ENCODE data around the gene CNGB1. TPM values are rescaled to one million over a fixed set of nuclear protein-coding genes. Genes with fewer than 3 reads are reported as not detected.

CNGB1 gene
- total RNA-seq, 1 donor from 2014 or later, result under 0.01 TPM

DNA sequence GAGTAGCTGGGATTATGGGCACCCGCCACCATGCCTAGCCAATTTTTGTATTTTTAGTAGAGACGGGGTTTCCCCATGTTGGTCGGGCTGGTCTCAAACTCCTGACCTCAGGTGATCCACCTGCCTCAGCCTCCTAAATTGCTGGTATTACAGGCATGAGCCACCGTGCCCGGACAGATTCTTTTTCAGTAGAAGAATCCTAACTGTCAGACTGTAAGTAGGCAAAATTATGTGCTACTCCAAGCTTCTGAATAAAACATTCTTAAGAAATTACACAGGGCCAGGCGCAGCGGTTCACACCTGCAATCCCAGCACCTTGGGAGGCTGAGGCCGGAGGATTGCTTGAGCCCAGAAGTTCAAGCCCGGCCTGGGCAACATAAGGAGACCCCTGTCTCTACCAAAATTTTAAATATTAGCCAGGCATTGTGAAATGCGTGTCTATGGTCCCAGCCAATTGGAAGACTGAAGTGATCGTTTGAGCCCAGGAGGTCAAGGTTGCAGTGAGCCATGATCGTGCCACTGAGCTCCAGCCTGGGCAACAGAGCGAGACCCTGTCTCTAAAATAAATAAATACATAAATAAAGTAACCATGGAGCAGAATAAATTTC lies 101.9 kb downstream of the CNGB1 start:
- no peak for DNase-seq (ENCODE audit: low read depth)
- no peaks in the 10 kb centered on the region for H3K36me3 ChIP-seq (ENCODE audit: control insufficient read depth, insufficient read depth, low read length)
- no peak for TF ChIP-seq CTCF (IDR thresholded peaks at IDR 0.05; ENCODE audit: insufficient read depth, low read length, severe bottlenecking)
- H3K27me3 ChIP-seq (ENCODE audit: control insufficient read depth, insufficient read depth, low read length), result no peaks in the 10 kb centered on the region
- no peak for FAIRE-seq
- H3K4me3 ChIP-seq (ENCODE audit: low read depth, low read length), result no peak overlapping the region

DNA sequence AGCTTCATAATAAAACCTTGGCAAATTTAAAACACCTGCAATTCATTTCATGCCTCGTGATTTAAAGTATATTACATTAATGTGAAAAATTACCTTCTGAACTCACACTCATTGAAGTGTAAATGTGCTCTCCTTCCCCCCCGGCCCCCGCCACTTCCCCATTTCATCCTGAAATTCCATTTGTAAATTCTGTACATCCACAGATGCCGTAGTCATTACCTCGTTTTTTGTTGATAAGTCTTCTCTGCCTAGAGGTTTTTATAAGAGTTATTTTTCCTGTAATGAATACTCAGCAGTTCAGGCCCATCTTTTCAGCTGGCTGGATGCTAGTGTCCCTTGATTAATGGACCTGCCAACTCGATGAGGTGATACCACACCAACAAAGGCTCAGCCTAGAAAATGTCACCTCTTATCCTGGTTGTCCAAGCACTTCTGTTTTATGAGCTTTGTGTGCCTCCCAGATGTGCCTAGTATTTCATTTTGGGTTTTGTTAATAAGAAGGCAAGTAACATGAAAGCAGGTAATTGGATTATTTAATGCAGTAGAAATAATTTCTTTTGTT lies 103.8 kb downstream of the CNGB1 start:
- peak; percentile 20 for DNase-seq (ENCODE audit: low read depth)
- Histone ChIP-seq H3K27me3 (ENCODE audit: control insufficient read depth, insufficient read depth, low read length) (no peaks in the 10 kb centered on the region), H3K36me3 (ENCODE audit: control insufficient read depth, insufficient read depth, low read length) (no peaks in the 10 kb centered on the region), H3K4me3 (ENCODE audit: low read depth, low read length) (no peak overlapping the region)
- TF ChIP-seq CTCF (IDR thresholded peaks at IDR 0.05; ENCODE audit: insufficient read depth, low read length, severe bottlenecking), result no peak
- no peak for FAIRE-seq

DNA sequence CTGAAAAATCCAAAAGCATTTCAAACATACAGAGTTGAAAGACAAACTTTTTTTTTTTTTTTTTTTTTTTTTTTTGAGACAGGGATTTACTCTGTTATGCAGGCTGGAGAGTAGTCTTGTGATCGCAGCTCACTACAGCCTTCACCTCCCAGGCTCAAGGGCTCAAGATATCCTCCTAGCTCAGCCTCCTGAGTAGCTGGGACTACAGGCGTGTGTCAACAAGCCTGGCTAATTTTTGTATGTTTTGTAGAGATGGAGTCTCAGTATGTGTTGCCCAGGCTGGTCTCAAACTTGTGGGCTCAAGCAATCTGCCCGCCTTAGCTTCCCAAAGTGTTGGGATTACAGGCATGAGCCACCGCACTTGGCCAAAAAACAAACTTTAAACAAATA lies 104.4 kb downstream of the CNGB1 start:
- no peaks in the 10 kb centered on the region for H3K27me3 ChIP-seq (ENCODE audit: control insufficient read depth, insufficient read depth, low read length)
- no peak overlapping the region for H3K4me3 ChIP-seq (ENCODE audit: low read depth, low read length)
- no peaks in the 10 kb centered on the region for H3K36me3 ChIP-seq (ENCODE audit: control insufficient read depth, insufficient read depth, low read length)
- FAIRE-seq (no peak), DNase-seq (ENCODE audit: low read depth) (peak; percentile 79)
- no peak for TF ChIP-seq CTCF (IDR thresholded peaks at IDR 0.05; ENCODE audit: insufficient read depth, low read length, severe bottlenecking)

DNA sequence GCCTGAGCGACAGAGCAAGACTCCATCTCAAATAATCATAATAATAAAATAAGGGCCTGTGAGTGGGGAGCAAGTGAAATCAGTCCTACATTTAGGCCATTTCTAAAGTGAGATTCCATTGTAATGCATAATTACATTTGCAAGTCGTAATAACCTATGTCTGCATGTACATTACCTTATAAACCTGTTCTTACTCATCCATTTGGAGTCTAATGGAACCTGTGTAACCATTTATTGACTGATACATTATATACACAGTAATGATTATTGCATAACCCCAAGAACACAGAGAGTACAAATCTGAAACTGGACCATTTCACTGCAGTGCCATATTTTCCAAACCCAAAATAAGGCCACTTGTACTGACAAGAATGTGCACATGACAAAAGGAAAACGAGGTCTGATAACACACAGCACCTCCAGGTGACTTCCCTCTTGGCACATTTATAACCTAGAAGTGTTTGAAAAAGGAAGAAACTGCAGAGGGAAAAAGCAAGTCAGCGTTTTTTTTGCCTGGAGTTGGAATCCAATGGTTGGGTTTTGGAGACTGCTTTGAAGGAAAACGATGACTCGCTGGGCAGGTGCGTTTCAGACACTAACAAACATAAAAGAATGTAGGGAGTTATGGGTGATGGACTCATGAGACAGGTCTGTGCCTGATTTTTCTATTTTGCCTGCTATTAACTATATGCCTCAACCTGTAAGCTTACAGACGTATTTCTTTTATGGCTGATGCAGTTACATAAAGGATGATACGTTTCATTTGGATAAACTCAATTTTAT lies 105.0 kb downstream of the CNGB1 start:
- Histone ChIP-seq H3K4me3 (ENCODE audit: low read depth, low read length) (no peak overlapping the region), H3K27me3 (ENCODE audit: control insufficient read depth, insufficient read depth, low read length) (no peaks in the 10 kb centered on the region), H3K36me3 (ENCODE audit: control insufficient read depth, insufficient read depth, low read length) (no peaks in the 10 kb centered on the region)
- TF ChIP-seq CTCF (IDR thresholded peaks at IDR 0.05; ENCODE audit: insufficient read depth, low read length, severe bottlenecking), result no peak
- peak; percentile 97 for DNase-seq (ENCODE audit: low read depth)
- FAIRE-seq, result no peak

DNA sequence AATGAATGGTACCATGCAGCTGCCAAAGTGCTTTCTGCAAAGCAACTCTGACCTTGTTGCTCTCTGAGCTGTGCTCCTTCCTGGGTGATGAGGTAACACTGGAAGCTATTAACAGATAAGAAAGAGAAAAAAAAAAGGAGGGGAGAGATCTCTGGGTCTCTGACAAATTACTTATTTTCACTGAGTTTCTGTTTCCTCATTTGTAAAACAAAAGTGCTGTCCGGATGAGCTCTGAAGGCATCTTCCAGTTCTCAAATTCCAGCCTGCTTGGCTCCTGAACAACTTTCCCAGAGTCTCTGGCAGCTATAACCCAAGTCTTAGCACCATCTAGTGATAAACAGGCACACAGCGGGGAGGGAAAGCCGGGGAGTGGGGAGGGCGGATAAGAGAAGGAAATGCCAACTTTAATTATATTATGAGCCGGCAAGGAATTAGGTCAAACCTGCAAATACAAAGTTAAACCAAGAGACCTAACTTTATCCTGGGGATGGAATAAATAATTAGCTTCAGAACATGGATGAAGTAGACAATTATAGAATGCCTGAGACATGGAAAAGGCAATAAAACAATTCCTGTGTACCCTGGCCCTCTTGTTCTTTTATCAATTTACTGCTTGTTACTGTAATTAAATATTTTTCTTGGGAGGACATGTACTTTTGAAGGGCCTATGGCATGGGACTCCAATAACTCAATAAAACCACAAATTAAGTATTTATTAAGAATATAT lies 107.3 kb downstream of the CNGB1 start:
- no peaks in the 10 kb centered on the region for H3K27me3 ChIP-seq (ENCODE audit: control insufficient read depth, insufficient read depth, low read length)
- peak; percentile 62 for TF ChIP-seq CTCF (IDR thresholded peaks at IDR 0.05; ENCODE audit: insufficient read depth, low read length, severe bottlenecking)
- no peak for FAIRE-seq
- DNase-seq (ENCODE audit: low read depth), result peak; percentile 59
- no peaks in the 10 kb centered on the region for H3K36me3 ChIP-seq (ENCODE audit: control insufficient read depth, insufficient read depth, low read length)
- no peak overlapping the region for H3K4me3 ChIP-seq (ENCODE audit: low read depth, low read length)

Data from bronchial epithelial cell (primary cell).